ENCODE data around the gene CLK2.
"Not testable (repeated sequence)": the region's sequence is repeated elsewhere in the genome, so short reads cannot be mapped to it uniquely, and the experiment has no call there.

CLK2 gene

GRCh38 chr1:155295942-155296267 lies 22.6 kb upstream of the CLK2 start:
- no peak for DNase-seq

DNA sequence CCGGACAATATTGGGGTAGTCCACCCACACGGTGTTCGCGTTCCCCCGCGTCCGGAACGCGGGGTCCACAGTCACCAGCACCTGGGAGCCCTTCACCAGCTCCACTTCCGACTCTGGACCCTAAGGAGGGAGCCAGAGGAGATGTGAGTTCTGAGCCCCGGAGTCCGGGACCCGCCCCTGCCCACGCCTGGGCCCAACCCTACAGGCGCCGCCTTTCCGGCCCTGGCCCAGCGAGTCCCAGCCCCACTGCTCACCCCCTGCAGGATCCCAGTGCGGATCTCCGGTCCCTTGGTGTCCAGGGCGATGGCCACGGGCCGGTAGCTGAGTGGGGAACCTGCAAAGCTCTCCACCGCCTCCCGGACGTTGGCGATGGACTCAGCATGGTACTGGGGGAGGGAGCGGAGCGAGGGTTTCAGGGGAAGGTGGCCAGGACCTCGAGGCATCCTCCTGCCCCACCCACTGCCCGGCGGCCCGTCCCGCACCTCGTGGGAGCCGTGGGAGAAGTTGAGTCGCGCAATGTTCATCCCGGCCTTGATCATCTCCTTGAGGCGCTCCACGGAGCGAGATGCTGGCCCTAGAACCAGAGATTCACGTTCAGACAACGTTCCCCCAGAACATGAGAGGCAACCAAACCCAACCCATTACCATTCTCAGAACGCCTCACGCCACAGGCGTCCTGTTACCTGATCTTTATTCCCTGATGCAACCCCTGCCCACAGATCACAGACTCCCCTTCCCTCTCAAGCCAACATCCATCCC lies 22.1 kb upstream of the CLK2 start:
- DNase-seq, result no peak

GRCh38 chr1:155294520-155295182 lies 21.3 kb upstream of the CLK2 start:
- no peak for DNase-seq

- DNase-seq, result no peak
Observed at GRCh38 chr1:155293086-155293749, 19.9 kb upstream of the CLK2 start.

- DNase-seq, result not testable (repeated sequence)
Observed at GRCh38 chr1:155291006-155291405, 17.7 kb upstream of the CLK2 start.

- DNase-seq, result no peak
Observed at GRCh38 chr1:155287987-155288543, 14.8 kb upstream of the CLK2 start.

GRCh38 chr1:155286544-155286943 lies 13.2 kb upstream of the CLK2 start:
- DNase-seq, result no peak

- DNase-seq, result no peak
Observed at GRCh38 chr1:155285631-155286044, 12.3 kb upstream of the CLK2 start.

DNA sequence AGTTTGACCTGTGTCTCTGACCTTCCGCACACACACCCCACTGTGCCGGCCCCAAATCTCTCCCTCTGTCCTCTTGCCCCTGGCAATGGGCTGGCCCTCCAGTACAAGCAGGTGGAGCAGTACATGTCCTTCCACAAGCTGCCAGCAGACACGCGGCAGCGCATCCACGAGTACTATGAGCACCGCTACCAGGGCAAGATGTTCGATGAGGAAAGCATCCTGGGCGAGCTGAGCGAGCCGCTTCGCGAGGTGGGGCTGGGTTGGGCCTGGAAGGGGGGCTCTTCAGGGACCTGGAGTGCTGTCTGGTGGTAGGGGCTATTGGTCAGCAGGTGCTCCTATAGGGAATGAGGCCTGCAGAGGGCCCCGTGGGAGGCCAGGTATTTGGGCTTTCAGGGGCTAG lies 11.8 kb upstream of the CLK2 start:
- DNase-seq, result no peak

- no peak for DNase-seq
Observed at GRCh38 chr1:155284476-155284875, 11.2 kb upstream of the CLK2 start.

DNA sequence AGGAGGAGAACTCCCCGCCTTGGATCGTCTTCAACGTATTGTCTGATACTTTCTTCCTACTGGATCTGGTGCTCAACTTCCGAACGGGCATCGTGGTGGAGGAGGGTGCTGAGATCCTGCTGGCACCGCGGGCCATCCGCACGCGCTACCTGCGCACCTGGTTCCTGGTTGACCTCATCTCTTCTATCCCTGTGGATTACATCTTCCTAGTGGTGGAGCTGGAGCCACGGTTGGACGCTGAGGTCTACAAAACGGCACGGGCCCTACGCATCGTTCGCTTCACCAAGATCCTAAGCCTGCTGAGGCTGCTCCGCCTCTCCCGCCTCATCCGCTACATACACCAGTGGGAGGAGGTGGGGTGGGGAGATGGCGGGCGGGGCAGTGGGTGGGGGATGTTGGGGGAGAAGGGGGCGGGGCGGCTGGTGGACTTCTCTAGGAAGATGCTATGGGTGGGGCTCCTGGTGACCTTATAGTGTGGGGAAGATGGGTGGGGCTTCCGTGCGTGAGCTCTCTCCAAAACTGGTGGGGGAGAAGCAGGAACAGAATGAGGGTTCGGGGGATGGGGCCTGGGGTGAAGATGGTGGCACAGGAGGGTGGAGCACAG lies 9.3 kb upstream of the CLK2 start:
- no peak for DNase-seq

- DNase-seq, result no peak
Observed at GRCh38 chr1:155279268-155279667, 6.0 kb upstream of the CLK2 start.

GRCh38 chr1:155278689-155279160 lies 5.4 kb upstream of the CLK2 start:
- DNase-seq, result no peak

GRCh38 chr1:155277902-155278688 lies 4.8 kb upstream of the CLK2 start:
- peak; percentile 77 for DNase-seq

DNA sequence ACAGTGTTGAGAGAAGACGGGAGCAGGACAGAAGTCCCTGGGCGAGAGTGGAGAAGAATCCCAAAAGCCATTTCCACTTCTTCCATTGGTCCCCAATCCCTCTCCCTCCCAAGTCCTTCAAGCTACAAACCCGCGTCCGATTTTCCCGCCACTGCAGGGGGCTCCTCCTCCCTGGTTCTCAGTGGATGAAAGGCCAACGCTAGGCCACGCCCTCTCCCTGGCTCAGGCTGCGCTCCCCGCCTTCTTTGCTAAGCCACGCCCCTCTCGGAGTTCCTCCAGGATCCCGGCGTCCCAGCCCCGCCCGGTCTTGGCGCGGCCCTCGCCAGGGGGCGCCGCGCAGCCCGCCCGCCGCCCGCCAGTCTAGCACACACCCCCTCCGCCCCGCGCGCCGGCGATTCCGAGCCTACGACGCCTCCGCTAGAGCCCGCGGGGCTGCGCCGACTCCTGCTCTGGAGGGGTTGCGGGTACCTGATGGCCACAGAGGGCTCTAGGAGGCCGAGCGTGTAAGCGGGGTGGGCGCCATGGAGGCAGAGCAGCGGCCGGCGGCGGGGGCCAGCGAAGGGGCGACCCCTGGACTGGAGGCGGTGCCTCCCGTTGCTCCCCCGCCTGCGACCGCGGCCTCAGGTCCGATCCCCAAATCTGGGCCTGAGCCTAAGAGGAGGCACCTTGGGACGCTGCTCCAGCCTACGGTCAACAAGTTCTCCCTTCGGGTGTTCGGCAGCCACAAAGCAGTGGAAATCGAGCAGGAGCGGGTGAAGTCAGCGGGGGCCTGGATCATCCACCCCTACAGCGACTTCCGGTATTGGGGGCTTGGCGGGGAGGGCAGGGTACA lies 4.0 kb upstream of the CLK2 start, which contains the start of gene HCN3:
Gene HCN3, plus strand, starts transcription at position 394 of the 832 bp plus-strand sequence. Its CDS starts 128 bp downstream, at position 522.
- peak; percentile 99 for DNase-seq

- DNase-seq, result no peak
Observed at GRCh38 chr1:155272466-155273342, 600 bp downstream of the CLK2 start.

DNA sequence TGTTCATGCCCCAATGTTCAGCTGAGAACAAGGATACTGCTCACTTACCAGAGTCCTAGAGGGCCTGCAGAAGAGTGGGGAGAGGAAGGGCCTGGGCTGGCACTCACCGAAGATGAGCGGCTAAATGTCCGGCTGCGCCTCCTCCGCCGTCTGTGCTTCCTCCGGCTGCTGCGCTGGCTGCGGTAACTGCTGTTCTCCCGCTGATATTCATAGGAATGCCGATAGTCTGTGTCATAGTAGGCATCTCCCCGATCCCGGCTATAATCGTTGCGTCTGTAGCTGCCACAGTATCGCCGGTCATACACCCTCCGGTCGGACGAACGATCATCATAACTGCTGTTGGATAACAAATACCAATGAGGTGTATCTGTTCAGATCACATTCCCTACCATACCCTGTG lies 3.9 kb downstream of the CLK2 start:
- DNase-seq, result no peak

DNA sequence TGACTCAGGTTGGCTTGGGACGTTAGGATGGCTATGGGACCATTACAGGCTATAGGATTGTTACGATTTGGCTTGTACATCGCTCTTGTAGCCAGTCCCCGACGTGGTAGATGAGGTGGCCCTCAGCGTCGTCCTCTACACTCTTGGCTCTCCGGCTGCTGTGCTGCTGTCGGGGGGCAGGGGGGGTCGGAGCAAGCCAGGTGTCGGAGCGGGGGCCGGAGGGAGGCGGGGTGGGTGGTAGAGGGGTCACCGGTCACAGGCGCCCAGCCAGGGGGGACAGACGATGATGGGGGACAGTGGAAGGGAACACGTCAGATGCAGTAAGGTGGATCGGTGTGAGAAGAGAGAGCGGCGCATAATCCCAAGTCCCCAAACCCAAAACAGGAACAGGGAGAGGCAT lies 4.7 kb downstream of the CLK2 start:
- no peak for DNase-seq

DNA sequence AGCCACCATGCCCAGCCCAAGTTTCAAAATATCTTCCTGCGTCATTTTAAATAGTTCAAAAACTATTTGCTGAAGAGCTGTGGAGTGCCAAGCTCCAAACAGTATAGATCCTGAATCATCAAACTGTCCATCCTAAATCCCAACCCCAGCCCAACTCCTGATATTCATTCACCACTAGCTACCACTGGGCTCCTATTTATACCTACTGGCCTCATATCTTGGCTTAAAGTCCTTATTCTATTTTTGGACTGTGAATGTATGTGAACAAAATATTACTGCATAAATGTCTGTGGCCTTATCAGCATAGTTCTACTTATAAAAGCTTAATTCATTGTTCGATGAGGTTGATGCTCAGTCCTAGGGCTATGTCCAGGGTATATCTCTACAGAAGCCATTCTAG lies 5.9 kb downstream of the CLK2 start:
- DNase-seq, result no peak

DNA sequence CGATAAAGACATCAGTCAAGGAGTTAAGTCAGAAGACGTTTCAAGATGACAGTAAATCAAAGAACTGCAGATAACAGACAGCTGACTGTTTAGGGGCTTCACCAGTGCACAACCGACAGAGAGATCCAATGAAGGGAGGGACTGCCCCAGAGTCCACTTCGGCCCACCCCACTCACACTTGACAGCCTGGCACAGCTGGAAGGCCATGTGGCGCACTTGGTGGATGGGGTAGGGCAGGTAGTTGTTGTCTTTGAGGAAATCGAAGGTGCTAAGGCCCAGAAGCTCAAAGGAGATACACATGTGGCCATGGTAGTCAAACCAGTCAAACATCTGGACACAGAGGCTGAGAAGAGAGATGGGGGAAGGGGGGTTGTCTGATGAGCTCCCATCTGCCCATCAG lies 6.8 kb downstream of the CLK2 start:
- no peak for DNase-seq
